WTC11 (cell line): ENCODE measurements around the gene LRRC31.

Experiments
- ARID4B ChIP-seq: sonication (generic); formaldehyde crosslinking; IDR thresholded peaks from 2 replicates; pipeline ENCODE4 v1.8.0; 2023; ENCODE audit warnings: missing genetic modification reagents, mild to moderate bottlenecking, borderline replicate concordance
- CTCF ChIP-seq: fragments of 200-600 bp; IDR thresholded peaks from 2 replicates; pipeline ENCODE4 v1.8.0; 2022; ENCODE audit warnings: antibody characterized with exemption
- GABPB1 ChIP-seq: sonication (generic); formaldehyde crosslinking; IDR thresholded peaks from 2 replicates; pipeline ENCODE4 v1.8.1; 2023; ENCODE audit warnings: mild to moderate bottlenecking, missing genetic modification reagents
- MXD4 ChIP-seq: fragments of 250-450 bp; sonication (Bioruptor Pico); IDR thresholded peaks from 2 replicates; pipeline ENCODE4 v1.8.0; 2021; ENCODE audit warnings: mild to moderate bottlenecking, moderate library complexity, borderline replicate concordance
- ZNF423 ChIP-seq: fragments of 250-450 bp; sonication (Bioruptor Pico); IDR thresholded peaks from 2 replicates; pipeline ENCODE4 v2.1.2; 2022; ENCODE audit warnings: mild to moderate bottlenecking, moderate library complexity

- no peak for TF ChIP-seq ZNF423 (CRISPR knock-in tag)
- no peak for TF ChIP-seq CTCF
- TF ChIP-seq ARID4B (CRISPR knock-in tag), result no peak
- no peak for TF ChIP-seq MXD4
- no peak for TF ChIP-seq GABPB1 (CRISPR knock-in tag)
Measured at GRCh38 chr3:169822983-169823382, 46.8 kb downstream of the LRRC31 start.
